BJ (cell line): ENCODE measurements around the gene ZCCHC18. TPM values are rescaled to one million over a fixed set of nuclear protein-coding genes. Genes with fewer than 3 reads are reported as not detected.

Source experiments
- CTCF ChIA-PET: fragments of 350-600 bp; formaldehyde crosslinking; extraction: SDS; loops from one replicate; lab custom pipeline; 2021; ENCODE audit warnings: antibody characterized with exemption, inconsistent platforms; lab: Yijun Ruan, JAX
- POLR2A ChIA-PET: fragments of 300-600 bp; sonication (Branson Sonifier 250); formaldehyde crosslinking; extraction: SDS; loops from one replicate; lab custom pipeline; 2021; ENCODE audit warnings: antibody characterized with exemption; lab: Charles Lee
- DNase-seq: peaks from one replicate; pipeline ENCODE4 v3.0.0-alpha.2; 2011; ENCODE audit warnings: low read depth
- H3K27me3 ChIP-seq: 2 replicates; pipeline ENCODE4 v1.6.0; 2011; ENCODE audit warnings: low read length; ENCODE audit not compliant: control insufficient read depth, insufficient read depth
- H3K36me3 ChIP-seq: 2 replicates; pipeline ENCODE4 v1.5.1; 2011; ENCODE audit warnings: low read length; ENCODE audit not compliant: control insufficient read depth, insufficient read depth
- H3K4me3 ChIP-seq: 2 replicates; pipeline ENCODE4 v1.5.1; 2011; ENCODE audit warnings: low read depth, mild to moderate bottlenecking, control low read depth, low read length
- CTCF ChIP-seq: IDR thresholded peaks from 2 replicates; pipeline ENCODE4 v1.5.1; 2011; ENCODE audit warnings: low read depth, mild to moderate bottlenecking, control low read depth, inconsistent platforms, low read length, moderate library complexity; ENCODE audit not compliant: insufficient read depth
- polyA plus RNA-seq: library from polyadenylated mRNA; depleted of rRNA; stranded (reverse); fragments of >200 nt; gene quantifications from 2 replicates; pipeline ENCODE4 v1.2.3, GENCODE V29; 2011; rRNA removed

ZCCHC18 gene
- polyA plus RNA-seq, 1 experiment = 3.2 TPM

- ChIA-PET CTCF (interaction anchor here (0.7 to 1.7 kb wide), 5 partner anchors 9 to 39 kb away, joined by 3 to 8 read pairs (median 4); partner anchors contain the start of gene FAM199X), POLR2A (no interaction called here)
Measured at GRCh38 chrX:104156630-104157529, 44.6 kb downstream of the ZCCHC18 start, which contains the start of gene SLC25A53. TSS of gene SLC25A53 (minus strand) at chrX:104157009. CDS start at chrX:104105257, 51,752 bp downstream.

More at GRCh38 chrX:104156630-104157529, 44.6 kb downstream of the ZCCHC18 start, which contains the start of gene SLC25A53:
- Histone ChIP-seq H3K4me3 (peak within 1 kb of the TSS; percentile 70), H3K36me3 (no peaks in the 10 kb centered on the region), H3K27me3 (no peaks in the 10 kb centered on the region)
- TF ChIP-seq CTCF = no peak
- DNase-seq = no peak

Other genes with a start within 250 kb of the ZCCHC18 start
- 4.7 and 6.6 TPM in 2 replicates for gene TMSB15B, start 149.9 kb upstream of the ZCCHC18 start, polyA plus RNA-seq
- gene H2BW1, start 98.8 kb upstream of the ZCCHC18 start, polyA plus RNA-seq = not detected in 2 replicates
- gene H2BW2, start 72.6 kb upstream of the ZCCHC18 start, polyA plus RNA-seq = not detected in 2 replicates
- 1.2 and 2.4 TPM in 2 replicates for gene TMSB15C, start 36.3 kb upstream of the ZCCHC18 start, polyA plus RNA-seq
- 4.5 and 5.0 TPM in 2 replicates for gene SLC25A53, start 44.5 kb downstream of the ZCCHC18 start, polyA plus RNA-seq
- 2.5 and 5.3 TPM in 2 replicates for gene FAM199X, start 53.9 kb downstream of the ZCCHC18 start, polyA plus RNA-seq
- gene ESX1, start 142.4 kb downstream of the ZCCHC18 start, polyA plus RNA-seq = not detected in 2 replicates